NCI-H146 (cell line): ENCODE data around the gene GRID2.

Experiments
- DNase-seq: peaks from one replicate; lab custom pipeline; 2025; lab: John Stamatoyannopoulos, UW

GRID2 gene

DNA sequence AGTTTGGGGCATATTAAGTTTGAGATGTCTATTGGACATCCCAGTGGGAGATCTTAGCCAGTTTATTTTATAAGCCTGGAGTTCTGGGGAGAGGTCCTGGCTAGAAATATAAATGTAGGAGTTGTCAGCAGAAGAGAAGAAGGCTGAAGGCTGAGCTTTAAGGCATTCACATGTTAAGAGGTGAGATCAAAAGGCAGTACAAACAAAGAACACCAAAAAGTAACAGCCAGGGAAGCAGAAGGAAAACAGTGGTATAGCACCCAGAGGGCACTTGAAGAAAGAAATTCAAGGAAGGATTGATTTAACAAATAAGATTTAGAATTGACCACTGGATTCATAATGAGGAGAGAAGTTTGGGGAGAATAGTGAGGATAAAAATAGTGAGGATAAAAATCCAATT is 1383.5 kb downstream of the GRID2 start:
- no peak for DNase-seq

DNA sequence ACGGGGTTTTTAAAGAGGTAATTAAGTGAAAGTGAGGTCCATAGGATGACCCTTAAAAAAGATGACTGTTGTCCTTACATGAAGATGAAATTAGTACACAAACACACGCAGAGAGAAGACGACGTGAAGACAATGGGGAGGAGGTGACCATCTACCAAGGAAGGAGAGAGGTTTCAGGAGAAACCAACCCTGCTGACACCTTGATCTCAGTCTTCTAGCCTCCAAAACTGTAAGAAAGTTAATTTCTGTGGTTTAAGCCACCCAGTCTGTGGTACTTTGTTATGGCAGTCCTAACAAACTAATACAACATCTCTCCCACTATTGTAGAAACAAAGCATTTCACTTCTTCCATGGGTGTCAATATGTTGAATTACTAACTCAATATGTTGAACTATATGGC is 1385.2 kb downstream of the GRID2 start:
- no peak for DNase-seq

DNA sequence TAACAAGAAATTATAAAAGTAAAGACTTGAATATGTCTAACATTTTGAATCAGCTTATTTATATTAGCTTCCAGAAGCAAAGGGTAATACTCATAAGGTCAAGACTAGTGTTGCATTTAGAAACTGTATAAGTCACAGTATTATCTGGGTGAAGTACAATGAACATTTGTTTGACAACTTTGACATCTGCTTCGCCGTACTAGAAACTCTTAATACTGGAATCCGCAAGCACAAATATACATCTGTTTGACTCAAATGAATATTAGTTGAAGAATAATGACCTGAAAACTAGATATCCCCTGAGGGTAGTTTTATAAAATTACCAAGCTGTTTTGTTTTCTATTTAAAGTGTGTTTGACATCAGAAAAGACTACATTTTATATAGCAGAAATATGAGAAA is 1389.4 kb downstream of the GRID2 start:
- no peak for DNase-seq

- no peak for DNase-seq
Measured at GRCh38 chr4:93698686-93699085, 1394.9 kb downstream of the GRID2 start.

- DNase-seq = no peak
Measured at GRCh38 chr4:93700571-93700970, 1396.8 kb downstream of the GRID2 start.

DNA sequence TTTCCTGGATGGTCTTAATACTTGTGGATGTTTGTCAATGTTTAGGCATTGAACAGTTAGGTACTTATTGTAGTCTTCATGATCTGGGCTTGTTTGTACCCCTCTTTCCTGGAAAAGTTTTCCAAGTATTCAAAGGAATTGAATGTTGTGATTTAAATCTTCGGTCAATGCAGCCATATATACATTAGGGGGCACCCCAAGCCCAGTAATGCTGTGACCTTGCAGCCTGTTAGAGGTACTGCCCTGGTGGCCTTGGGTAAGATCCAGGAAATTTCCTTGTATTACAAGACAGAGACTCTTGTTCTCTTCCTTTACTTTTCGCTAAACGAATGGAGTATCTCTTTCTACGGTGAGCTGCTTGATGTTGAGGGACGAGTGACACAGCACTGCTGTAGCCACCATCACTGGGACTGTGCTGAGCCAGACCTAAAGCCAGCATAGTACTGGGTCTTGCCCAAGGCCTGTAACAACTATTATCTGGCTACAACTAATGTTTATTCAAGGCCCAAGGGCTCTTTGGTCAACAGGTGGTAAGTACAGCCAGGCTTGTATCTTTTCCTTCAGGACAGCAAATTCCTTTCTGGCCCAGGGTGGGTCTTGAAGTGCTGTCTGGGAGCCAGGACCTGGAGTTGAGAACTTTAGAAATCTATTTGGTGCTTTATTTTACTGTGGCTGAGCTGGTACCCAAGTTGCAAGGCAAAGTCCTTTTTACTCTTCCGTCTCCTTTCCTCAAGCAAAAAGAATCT is 1406.5 kb downstream of the GRID2 start:
- no peak for DNase-seq

GRCh38 chr4:93710847-93711430 is 1407.2 kb downstream of the GRID2 start:
- DNase-seq = no peak

- DNase-seq = no peak
Measured at GRCh38 chr4:93718233-93718632, 1414.5 kb downstream of the GRID2 start.

- peak; percentile 0 for DNase-seq
Measured at GRCh38 chr4:93719552-93719951, 1415.8 kb downstream of the GRID2 start.

- DNase-seq = no peak
Measured at GRCh38 chr4:93722446-93722845, 1418.7 kb downstream of the GRID2 start.

- no peak for DNase-seq
Measured at GRCh38 chr4:93730251-93730650, 1426.5 kb downstream of the GRID2 start.

- DNase-seq = no peak
Measured at GRCh38 chr4:93730760-93731159, 1427.0 kb downstream of the GRID2 start.

DNA sequence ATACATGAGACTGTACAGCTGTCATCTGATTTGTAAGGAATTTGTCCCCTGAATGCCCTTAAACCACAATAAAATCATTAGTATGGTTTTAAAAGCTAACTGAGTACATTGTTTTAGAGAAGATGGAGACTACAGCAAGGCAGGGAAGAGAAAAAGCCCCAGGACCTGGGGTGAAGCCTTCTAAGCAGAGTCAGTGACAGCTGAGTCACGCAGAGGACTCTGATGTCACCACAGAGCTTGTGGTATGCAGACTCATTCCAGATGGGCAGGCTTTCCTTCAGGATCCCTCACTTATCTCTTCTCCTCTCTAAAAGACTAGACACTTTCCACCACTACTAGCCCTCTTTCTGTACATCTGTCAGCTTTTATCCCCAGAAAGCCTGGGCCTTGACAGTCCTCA is 1427.7 kb downstream of the GRID2 start:
- no peak for DNase-seq

DNA sequence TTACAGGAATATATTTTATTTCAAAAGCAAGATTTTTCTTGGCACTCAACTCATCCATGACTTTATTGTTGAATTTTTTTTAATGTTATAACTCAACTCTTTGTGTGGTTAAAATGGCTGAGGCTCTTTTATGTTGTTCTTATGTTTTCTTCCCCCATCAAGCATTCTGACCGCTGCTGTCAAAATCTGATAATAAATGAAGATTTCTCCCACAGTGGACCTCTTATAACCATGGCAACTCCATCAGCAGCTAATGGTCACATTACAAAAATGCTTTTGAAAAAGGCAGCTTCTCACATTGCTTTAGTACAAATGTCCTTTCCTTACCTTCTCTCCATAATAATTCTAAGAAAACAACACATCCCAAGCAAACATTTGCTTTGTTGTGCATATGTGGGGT is 1428.7 kb downstream of the GRID2 start:
- DNase-seq = no peak

DNA sequence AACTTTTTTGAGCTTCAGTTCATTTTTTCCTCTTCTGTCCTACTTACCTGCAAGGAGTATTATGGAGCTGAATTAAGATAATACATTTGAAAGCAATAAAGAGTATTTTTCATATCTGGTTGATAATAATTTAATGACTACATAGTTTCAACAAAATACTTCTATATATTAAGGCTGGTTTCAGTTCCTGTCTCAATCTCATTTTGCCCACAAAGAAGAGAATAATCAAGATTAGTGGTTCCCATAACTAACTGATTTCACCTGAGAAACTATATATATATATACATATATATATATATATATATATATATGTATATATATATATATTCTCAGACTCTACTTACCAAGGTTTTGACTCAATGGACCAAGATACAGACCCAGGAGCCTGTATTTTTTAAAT is 1437.1 kb downstream of the GRID2 start:
- no peak for DNase-seq

GRCh38 chr4:93743022-93743421 is 1439.3 kb downstream of the GRID2 start:
- DNase-seq = no peak

DNA sequence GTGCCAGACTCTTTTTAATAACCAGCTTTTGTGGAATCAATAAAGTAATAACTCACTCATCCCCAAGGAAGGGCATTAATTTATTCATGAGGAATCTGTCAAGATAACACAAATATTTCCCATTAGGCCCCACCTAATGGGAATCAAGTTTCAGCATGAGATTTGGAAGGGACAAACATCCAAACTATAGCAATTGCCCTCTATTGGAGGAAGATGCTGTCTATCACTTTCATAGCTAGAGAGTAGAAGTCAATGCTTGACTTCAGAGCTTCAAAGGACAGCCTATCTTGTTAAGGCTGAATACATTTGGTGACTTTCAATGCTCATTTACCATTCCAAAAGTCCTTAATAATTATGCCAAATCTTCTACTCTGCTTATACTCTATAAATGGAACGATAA is 1439.9 kb downstream of the GRID2 start:
- DNase-seq = no peak

DNA sequence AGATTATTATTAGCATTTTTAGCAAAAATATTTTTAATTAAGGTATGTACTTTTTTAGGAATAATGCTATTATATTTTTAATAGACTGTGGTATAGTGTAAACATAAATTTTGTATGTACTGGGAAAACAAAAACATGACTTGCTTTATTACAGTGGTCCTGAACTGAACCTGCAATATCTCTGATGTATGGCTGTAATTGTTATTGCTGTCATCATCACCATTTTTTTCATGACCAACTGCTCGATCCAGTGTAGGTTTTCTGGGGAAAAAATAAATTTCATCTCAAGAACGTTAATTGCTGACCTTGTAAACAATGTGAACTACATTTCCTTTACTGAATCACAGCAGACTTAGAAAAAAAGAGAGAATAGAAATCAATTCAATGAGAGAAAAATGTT is 1441.2 kb downstream of the GRID2 start:
- no peak for DNase-seq

GRCh38 chr4:93746031-93746430 is 1442.3 kb downstream of the GRID2 start:
- DNase-seq = no peak

DNA sequence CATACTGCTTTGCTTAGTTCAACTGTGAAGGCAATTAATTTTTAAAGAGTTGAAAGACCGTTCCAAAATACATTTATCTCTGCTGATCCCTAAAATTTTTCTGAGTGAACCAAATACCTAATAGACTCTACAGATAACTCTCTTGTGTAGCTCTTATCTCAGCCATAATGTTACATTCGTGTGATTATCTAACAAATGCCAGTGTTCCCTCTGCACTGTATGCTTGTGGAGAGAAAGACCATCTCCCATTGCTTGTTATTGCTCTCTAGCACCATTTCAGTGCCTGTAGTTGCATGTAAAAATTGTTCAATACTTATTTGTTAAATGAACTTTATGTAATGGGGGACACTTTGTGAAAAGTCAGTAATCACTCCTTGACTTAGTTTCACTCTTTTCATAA is 1443.5 kb downstream of the GRID2 start:
- DNase-seq = no peak

- DNase-seq = no peak
Measured at GRCh38 chr4:93748373-93749291, 1444.9 kb downstream of the GRID2 start.

- no peak for DNase-seq
Measured at GRCh38 chr4:93749292-93749761, 1445.6 kb downstream of the GRID2 start.

GRCh38 chr4:93751411-93751810 is 1447.6 kb downstream of the GRID2 start:
- DNase-seq = peak; percentile 28
